NCI-H1105 (cell line): ENCODE results near the gene OR51F1.
"Not testable (repeated sequence)": the region's sequence is repeated elsewhere in the genome, so short reads cannot be mapped to it uniquely, and the experiment has no call there.

ENCODE experiments used
- DNase-seq: peaks from one replicate; lab custom pipeline; 2025; lab: John Stamatoyannopoulos, UW

Gene OR51F1

DNA sequence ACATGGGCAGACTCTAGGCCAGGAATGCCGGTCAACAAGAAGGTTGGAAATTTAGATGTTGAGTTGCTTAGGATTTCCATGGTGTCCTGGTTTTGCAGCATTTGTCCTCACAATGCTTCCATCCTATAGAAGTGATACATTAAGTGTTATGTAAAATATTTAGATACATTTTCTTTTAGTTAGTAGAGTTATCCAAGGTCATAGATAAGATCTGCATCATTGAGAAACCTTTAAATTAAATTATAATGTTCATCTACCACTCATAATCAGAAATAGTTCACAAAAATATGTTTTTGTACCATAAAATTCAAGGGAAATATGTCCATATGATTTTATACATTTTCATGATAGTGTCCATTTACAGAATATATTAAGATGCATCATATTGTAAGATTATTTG is at the start of gene OR51F1:
Gene OR51F1 (minus strand): TSS at position 101 of the 400 bp plus-strand sequence. CDS start 0 bp downstream, at position 101.
- DNase-seq, result no peak

- DNase-seq, result no peak
Measured at GRCh38 chr11:4809246-4809645, 39.5 kb upstream of the OR51F1 start.

DNA sequence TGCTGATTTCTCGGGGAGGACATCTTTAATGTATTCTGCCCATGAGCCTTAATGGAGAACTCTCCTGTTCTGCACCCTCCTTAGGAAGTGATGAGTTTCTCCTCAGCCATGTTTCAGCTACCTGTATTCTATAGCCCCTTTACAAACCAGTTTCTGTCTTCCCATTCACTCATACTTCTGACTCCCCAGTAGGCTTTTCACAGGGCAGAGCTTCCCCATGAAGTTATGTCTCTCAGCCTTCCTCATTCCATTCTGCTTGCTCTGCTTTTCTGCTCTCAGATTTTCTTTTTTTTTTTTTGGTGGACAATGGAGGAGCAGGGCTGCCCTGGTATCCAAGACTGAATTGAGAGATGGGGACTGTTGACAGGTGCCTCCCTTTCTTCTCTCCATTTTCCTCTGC is 38.7 kb upstream of the OR51F1 start:
- DNase-seq, result no peak

DNA sequence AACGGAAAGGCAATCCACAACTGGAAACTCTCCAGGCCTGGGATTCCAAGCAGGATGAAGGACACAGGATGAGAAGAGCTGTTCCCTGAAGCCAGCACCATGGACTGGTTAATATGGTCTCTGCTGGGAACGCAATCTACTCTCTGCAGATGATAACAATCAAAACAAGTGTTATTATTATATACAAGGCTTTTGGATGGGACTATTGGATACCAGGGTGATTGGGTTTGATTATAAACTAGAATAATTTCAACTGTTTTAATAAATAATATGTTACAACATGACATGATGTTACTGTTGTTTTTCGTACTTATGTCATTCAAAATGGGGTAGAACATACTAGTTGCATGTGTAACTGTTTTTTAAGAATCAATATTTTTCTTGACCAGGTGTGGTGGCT is 34.5 kb upstream of the OR51F1 start, which contains the start of gene OR52R1:
Gene OR52R1 (minus strand): TSS at position 101 of the 400 bp plus-strand sequence. CDS start 0 bp downstream, at position 101.
- DNase-seq, result no peak

DNA sequence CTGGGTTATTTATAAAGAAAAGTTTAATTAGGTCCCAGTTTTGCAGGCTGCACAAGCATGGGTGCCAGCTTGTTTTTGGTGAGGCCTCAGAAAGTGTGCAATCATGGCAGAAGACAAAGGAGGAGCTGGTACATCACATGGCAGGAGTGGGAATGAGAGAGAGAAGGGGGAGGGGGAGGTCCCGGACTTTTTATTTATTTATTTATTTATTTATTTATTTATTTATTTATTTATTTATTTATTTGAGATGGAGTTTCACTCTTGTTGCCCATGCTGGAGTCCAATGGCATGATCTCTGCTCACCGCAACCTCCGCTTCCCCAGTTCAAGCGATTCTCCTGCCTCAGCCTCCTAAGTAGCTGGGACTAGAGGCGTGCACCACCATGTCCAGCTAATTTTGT is 31.6 kb upstream of the OR51F1 start:
- DNase-seq, result not testable (repeated sequence)

DNA sequence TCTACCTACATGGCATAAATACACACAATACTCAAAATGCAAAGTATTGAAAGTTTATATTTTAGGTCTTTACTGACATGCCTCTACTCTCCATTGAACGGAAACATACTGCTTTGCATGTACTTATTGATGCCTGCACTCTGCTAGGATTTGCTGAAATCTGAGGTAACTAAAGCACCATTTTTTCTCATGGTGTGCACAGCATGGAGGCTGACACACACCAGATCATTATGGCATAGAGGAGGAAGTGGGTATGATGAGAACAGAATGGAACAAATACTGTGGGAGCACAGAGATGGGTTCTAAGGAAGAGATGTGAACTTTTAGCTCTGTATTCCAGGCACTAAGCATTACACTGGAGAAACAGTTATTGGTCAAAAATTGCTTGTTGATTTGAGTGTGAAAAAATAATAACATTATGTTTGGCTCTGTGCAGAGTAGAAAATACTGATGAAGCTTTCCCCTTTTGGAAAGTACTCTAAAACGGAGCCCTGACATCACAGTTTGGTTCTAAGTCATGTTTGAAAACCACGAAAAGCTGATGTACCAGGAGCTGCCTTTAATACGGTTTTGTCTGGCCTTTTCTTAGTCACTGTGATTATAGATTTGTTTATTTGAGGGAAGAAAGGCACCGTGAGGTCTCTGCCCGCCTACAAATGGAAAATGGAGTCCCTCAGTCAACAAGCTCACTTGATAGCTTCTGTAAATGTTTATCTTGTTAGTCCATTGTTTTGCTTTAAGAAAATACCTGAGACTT is 28.9 kb upstream of the OR51F1 start:
- DNase-seq, result no peak

DNA sequence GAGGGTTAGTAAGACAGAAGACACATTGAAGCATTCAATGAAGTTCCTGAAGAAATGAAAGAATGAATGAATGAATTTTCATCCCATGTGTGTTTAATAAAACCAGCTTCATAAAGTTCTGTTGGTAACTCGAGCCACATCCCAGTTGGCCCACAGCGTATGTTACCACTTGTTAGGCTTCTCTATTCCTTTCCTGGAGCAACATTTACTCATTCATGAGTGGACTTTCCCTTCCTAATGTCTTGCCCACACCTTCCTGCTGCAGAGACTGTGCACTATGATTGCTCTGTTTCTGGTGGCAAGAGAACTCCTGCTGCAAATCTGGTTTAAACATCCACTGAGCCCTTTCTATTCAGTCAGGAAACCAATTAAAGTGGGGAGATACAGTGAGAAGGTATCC is 27.5 kb upstream of the OR51F1 start:
- no peak for DNase-seq

DNA sequence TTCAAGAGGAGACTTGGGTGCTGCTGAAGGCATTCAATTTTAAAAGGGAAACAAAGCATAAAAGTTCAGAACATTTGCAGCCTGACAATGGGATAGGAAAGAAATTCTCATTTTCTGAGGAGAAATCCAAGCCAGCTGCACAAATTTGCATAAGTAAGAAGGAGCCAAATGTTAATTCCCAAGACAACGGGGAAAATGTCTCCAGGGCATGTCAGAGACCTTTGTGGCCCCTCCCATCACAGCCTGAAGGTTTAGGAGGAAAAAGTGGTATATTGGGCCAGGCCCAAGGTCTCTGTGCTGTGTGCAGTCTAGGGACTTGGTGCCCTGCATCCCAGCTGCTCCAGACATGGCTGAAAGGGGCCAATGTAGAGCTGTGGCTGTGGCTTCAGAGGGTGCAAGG is 12.7 kb upstream of the OR51F1 start:
- no peak for DNase-seq

- DNase-seq, result no peak
Measured at GRCh38 chr11:4768094-4768493, 1.6 kb downstream of the OR51F1 start.

- DNase-seq, result no peak
Measured at GRCh38 chr11:4766420-4767043, 3.2 kb downstream of the OR51F1 start.

- no peak for DNase-seq
Measured at GRCh38 chr11:4763096-4763495, 6.6 kb downstream of the OR51F1 start.

DNA sequence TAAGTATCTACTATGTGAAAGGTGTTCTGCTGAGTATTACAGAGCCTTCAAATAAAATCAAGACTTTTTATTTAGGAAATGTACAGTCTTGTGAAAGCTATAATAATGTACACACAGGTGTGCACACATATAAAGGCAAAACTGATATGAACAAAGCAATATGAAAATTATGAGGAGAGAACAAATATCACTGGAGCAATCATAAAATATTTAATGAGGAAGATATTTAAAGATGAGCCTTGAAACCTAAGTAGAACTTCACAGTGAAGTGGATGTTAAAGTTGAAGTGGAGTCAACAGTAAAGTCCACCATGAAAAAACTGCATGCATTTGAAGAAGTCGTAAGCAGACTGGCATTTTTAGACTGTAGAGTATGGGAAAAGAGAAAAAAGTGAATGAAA is 18.5 kb downstream of the OR51F1 start:
- DNase-seq, result no peak

- no peak for DNase-seq
Measured at GRCh38 chr11:4748438-4748837, 21.3 kb downstream of the OR51F1 start.

- DNase-seq, result no peak
Measured at GRCh38 chr11:4740735-4741134, 29.0 kb downstream of the OR51F1 start.

GRCh38 chr11:4727171-4727570 is 42.6 kb downstream of the OR51F1 start:
- no peak for DNase-seq

- DNase-seq, result not testable (repeated sequence)
Measured at GRCh38 chr11:4722616-4723534, 46.9 kb downstream of the OR51F1 start.
